CD4-positive, alpha-beta T cell (primary cell): ENCODE measurements around the gene PHLDB1. TPM values are rescaled to one million over a fixed set of nuclear protein-coding genes. Genes with fewer than 3 reads are reported as not detected.
"Not testable (repeated sequence)": the region's sequence is repeated elsewhere in the genome, so short reads cannot be mapped to it uniquely, and the experiment has no call there.

Experiments used
- ATAC-seq: fragments of 200-7000 bp; cut with Tn5 transposase; one replicate; pipeline ENCODE4 v1.10.0; 2022; ENCODE audit warnings: mild to moderate bottlenecking; ENCODE audit not compliant: poor library complexity
- CTCF ChIA-PET: fragments of 350-600 bp; sonication (Branson Sonifier 250); formaldehyde crosslinking; loops from one replicate; lab custom pipeline; 2021; ENCODE audit warnings: antibody characterized with exemption, inconsistent platforms; lab: Charles Lee
- POLR2A ChIA-PET: fragments of 350-600 bp; sonication (Branson Sonifier 250); formaldehyde crosslinking; loops from one replicate; lab custom pipeline; 2021; ENCODE audit warnings: antibody characterized with exemption, inconsistent platforms; lab: Charles Lee
- DNase-seq, 14 experiments: peaks; one replicate each; pipeline ENCODE4 v3.0.0-alpha.2; 2013 to 2020; ENCODE audit warnings: mixed read lengths in 2 of 14
- H3K27ac ChIP-seq, 2 donors: one replicate each; pipeline versions ENCODE4 v1.5.1 to v1.7.0; 2013; ENCODE audit warnings: low read length in 2 of 2, low read depth in 1 of 2, mild to moderate bottlenecking in 1 of 2
- H3K27me3 ChIP-seq, 2 experiments: 1 replicate in 1 of 2; 2 replicates in 1 of 2; pipeline versions ENCODE4 v1.6.1 to v1.7.0; 2013; ENCODE audit warnings: low read length in 2 of 2, control low read depth in 1 of 2, mild to moderate bottlenecking in 1 of 2, moderate library complexity in 1 of 2; ENCODE audit not compliant: insufficient read depth in 2 of 2, control insufficient read depth in 1 of 2
- H3K36me3 ChIP-seq: one replicate; pipeline ENCODE4 v1.6.1; 2013; ENCODE audit warnings: low read length, control low read depth; ENCODE audit not compliant: insufficient read depth
- H3K4me1 ChIP-seq: one replicate; pipeline ENCODE4 v1.6.1; 2013; ENCODE audit warnings: low read length, control low read depth; ENCODE audit not compliant: insufficient read depth
- H3K4me3 ChIP-seq: one replicate; pipeline ENCODE4 v1.5.1; 2013; ENCODE audit warnings: mild to moderate bottlenecking, low read length, moderate library complexity
- H3K9me3 ChIP-seq, 2 experiments: 1 replicate in 1 of 2; 2 replicates in 1 of 2; pipeline versions ENCODE4 v1.6.1 to v1.7.0; 2013; ENCODE audit warnings: low read length in 2 of 2, mild to moderate bottlenecking in 2 of 2, control low read depth in 1 of 2, moderate library complexity in 1 of 2; ENCODE audit not compliant: control insufficient read depth in 1 of 2, insufficient read depth in 1 of 2
- H3K27ac Mint-ChIP-seq: one replicate; pipeline ENCODE4 v1.8.0; 2020; ENCODE audit warnings: mixed read lengths
- H3K27me3 Mint-ChIP-seq: one replicate; pipeline ENCODE4 v1.8.0; 2021; ENCODE audit warnings: mixed read lengths
- H3K36me3 Mint-ChIP-seq: one replicate; pipeline ENCODE4 v1.8.0; 2021; ENCODE audit warnings: low read depth, mixed read lengths
- H3K4me1 Mint-ChIP-seq: one replicate; pipeline ENCODE4 v1.8.0; 2021; ENCODE audit warnings: low read depth, mixed read lengths
- H3K4me3 Mint-ChIP-seq: one replicate; pipeline ENCODE4 v1.8.0; 2020; ENCODE audit warnings: mild to moderate bottlenecking, mixed read lengths
- H3K9me3 Mint-ChIP-seq: one replicate; pipeline ENCODE4 v1.8.0; 2020; ENCODE audit warnings: mixed read lengths
- intact Hi-C, 2 experiments: fragments of 100-400 bp; cut with DNase I in 1 of 2; cut with micrococcal nuclease in 1 of 2; formaldehyde crosslinking; loops; one replicate each; pipeline versions ENCODE4 v1.15.1 to v1.9.0; 2023 to 2025; cut with DNase I, micrococcal nuclease
- total RNA-seq, 174 experiments: library from RNA in 2 of 174; stranded (reverse) in 2 of 174; gene quantifications; one replicate each; pipeline ENCODE4 v1.2.3 and lab custom pipeline; 2021 to 2026
- TF ChIP-seq, protein P1 (sequence below): fragments of 200-600 bp; IDR thresholded peaks from one replicate; pipeline ENCODE4 v1.8.0; 2022; ENCODE audit warnings: antibody characterized with exemption, mild to moderate bottlenecking

The PHLDB1 gene
- total RNA-seq, 2 experiments from 2014 or later: 1.8 to 2.3 TPM

DNA sequence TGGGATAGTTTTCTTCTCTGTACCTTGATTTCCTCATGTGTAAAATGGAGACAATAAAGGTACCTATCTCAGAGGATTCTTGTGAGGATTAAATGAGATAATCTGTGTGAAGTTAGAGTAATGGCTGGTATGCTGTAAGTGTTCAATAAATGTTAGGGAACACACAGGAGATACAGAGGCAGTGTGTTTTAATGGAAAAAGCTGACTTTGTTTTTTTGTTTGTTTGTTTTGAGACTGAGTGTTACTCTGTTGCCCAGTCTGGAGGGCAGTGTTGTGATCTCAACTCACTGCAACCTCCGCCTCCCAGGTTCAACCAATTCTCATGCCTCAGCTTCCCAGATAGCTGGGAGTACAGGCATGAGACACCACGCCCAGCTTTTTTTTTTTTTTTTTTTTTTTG, 37.7 kb upstream of the PHLDB1 start:
- POLR2A ChIA-PET: no interaction called here
- ATAC-seq (no peak), DNase-seq (no peak)
- TF ChIP-seq, protein P1, sequence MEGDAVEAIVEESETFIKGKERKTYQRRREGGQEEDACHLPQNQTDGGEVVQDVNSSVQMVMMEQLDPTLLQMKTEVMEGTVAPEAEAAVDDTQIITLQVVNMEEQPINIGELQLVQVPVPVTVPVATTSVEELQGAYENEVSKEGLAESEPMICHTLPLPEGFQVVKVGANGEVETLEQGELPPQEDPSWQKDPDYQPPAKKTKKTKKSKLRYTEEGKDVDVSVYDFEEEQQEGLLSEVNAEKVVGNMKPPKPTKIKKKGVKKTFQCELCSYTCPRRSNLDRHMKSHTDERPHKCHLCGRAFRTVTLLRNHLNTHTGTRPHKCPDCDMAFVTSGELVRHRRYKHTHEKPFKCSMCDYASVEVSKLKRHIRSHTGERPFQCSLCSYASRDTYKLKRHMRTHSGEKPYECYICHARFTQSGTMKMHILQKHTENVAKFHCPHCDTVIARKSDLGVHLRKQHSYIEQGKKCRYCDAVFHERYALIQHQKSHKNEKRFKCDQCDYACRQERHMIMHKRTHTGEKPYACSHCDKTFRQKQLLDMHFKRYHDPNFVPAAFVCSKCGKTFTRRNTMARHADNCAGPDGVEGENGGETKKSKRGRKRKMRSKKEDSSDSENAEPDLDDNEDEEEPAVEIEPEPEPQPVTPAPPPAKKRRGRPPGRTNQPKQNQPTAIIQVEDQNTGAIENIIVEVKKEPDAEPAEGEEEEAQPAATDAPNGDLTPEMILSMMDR: no peak
- H3K36me3 Mint-ChIP-seq: peaks cover 22% of the 10 kb centered on the region
- Histone ChIP-seq H3K9me3 (no peaks in the 10 kb centered on the region), H3K27me3 (no peaks in the 10 kb centered on the region), H3K4me1 (peaks cover 19% of the 10 kb centered on the region), H3K27ac (no peak overlapping the region), H3K36me3 (peaks cover 2% of the 10 kb centered on the region), H3K4me3 (no peak overlapping the region)
- intact Hi-C loops: loop anchor here (5.0 to 10.0 kb wide), 5 partner anchors 37 to 1335 kb away; partner anchors contain the start of genes C2CD2L (in 1 of the 2), DPAGT1 (in 1 of the 2), PCSK7 (in 1 of the 2) and PHLDB1 (in 1 of the 2)
- peaks cover 40% of the 10 kb centered on the region for H3K4me1 Mint-ChIP-seq
- CTCF ChIA-PET: interaction anchor here (1.7 kb wide), 1 partner anchor 31 kb away, joined by 4 read pairs; no protein-coding TSS in a partner anchor
- H3K4me3 Mint-ChIP-seq: peak overlapping the region; percentile 38
- H3K9me3 Mint-ChIP-seq: no peaks in the 10 kb centered on the region
- no peaks in the 10 kb centered on the region for H3K27me3 Mint-ChIP-seq
- peak overlapping the region; percentile 68 for H3K27ac Mint-ChIP-seq

- ChIA-PET CTCF (no interaction called here), POLR2A (no interaction called here)
- no peaks in the 10 kb centered on the region for H3K9me3 Mint-ChIP-seq
- Histone ChIP-seq H3K4me3 (no peak overlapping the region), H3K27ac (no peak overlapping the region), H3K27me3 (no peaks in the 10 kb centered on the region), H3K36me3 (peaks cover 3% of the 10 kb centered on the region), H3K9me3 (no peaks in the 10 kb centered on the region), H3K4me1 (peaks cover 17% of the 10 kb centered on the region)
- ATAC-seq (no peak), DNase-seq (no peak)
- H3K4me3 Mint-ChIP-seq: peak overlapping the region; percentile 99
- H3K27ac Mint-ChIP-seq: peak overlapping the region; percentile 94
- H3K36me3 Mint-ChIP-seq: peaks cover 33% of the 10 kb centered on the region
- TF ChIP-seq, protein P1: no peak
- H3K4me1 Mint-ChIP-seq: peaks cover 43% of the 10 kb centered on the region
- intact Hi-C loops: loop anchor here (5.0 to 10.0 kb wide), 3 partner anchors 37 to 1336 kb away; partner anchors contain the start of genes C2CD2L (in 1 of the 2), DPAGT1 (in 1 of the 2), PCSK7 (in 1 of the 2) and PHLDB1 (in 1 of the 2)
- no peaks in the 10 kb centered on the region for H3K27me3 Mint-ChIP-seq
Measured at GRCh38 chr11:118570787-118571186, 36.6 kb upstream of the PHLDB1 start.

GRCh38 chr11:118571701-118572060, 35.7 kb upstream of the PHLDB1 start:
- ChIA-PET POLR2A (interaction anchor here (0.7 to 2.2 kb wide), 11 partner anchors 33 to 1428 kb away, joined by 3 to 18 read pairs (median 6); partner anchors contain the start of genes DPAGT1, FXYD6, KMT2A and PAFAH1B2), CTCF (interaction anchor here (1.0 kb wide), 1 partner anchor 23 kb away, joined by 3 read pairs; no protein-coding TSS in a partner anchor)
- Histone ChIP-seq H3K27ac (peak overlapping the region; percentile 97 to 98), H3K4me1 (peaks cover 14% of the 10 kb centered on the region), H3K4me3 (peak overlapping the region; percentile 88)
- ATAC-seq, H3K27me3 Mint-ChIP-seq, H3K9me3 Mint-ChIP-seq, H3K9me3 ChIP-seq, H3K36me3 ChIP-seq, H3K27me3 ChIP-seq: not testable (repeated sequence)
- peaks cover 47% of the 10 kb centered on the region for H3K4me1 Mint-ChIP-seq
- DNase-seq: peak in 7 of 14 experiments; percentile 5 to 40 (median 9)
- peak overlapping the region; percentile 99 for H3K4me3 Mint-ChIP-seq
- intact Hi-C loops: loop anchor here (1.0 to 10.0 kb wide), 5 partner anchors 36 to 1337 kb away; partner anchors contain the start of genes C2CD2L (in 1 of the 2), DPAGT1 (in 1 of the 2), PCSK7 (in 1 of the 2) and PHLDB1 (in 1 of the 2)
- peaks cover 41% of the 10 kb centered on the region for H3K36me3 Mint-ChIP-seq
- H3K27ac Mint-ChIP-seq: peak overlapping the region; percentile 94
